22Rv1 (cell line): ENCODE results near the gene GASK1A.
A peak's percentile ranks its signal among the peaks of the same experiment; 100 is the strongest.

ENCODE experiments used
- H3K27ac ChIP-seq: fragments of 450-650 bp; 2 replicates; pipeline ENCODE4 v1.5.1; 2017
- CTCF ChIP-seq: fragments of 450-650 bp; IDR thresholded peaks from 2 replicates; pipeline ENCODE4 v1.5.1; 2017; ENCODE audit warnings: mild to moderate bottlenecking
- ZFX ChIP-seq: fragments of 450-650 bp; IDR thresholded peaks from 2 replicates; pipeline ENCODE4 v1.6.1; 2017; ENCODE audit warnings: antibody characterized with exemption, borderline replicate concordance

GASK1A gene

DNA sequence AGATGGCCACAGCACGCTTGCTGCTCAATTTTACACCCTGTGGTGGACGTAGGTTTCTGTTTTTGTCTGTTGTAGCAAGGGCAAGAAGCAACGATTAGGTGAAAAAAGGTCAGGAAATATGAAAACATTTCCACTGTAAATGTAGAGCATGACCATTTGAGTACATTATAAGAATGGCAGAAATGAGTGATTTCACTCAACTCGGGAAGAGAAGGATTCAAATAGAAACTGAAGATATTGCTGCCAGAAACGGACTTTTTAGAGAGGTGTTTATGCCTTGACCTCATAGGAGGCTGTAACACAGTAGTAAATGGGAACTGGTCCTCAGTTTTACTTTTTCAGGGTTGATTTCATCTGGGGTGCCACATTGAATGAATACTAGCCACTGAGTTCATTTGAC lies 33.1 kb upstream of the GASK1A start:
- no peak for TF ChIP-seq CTCF
- no peak for TF ChIP-seq ZFX
- no peak overlapping the region for H3K27ac ChIP-seq

DNA sequence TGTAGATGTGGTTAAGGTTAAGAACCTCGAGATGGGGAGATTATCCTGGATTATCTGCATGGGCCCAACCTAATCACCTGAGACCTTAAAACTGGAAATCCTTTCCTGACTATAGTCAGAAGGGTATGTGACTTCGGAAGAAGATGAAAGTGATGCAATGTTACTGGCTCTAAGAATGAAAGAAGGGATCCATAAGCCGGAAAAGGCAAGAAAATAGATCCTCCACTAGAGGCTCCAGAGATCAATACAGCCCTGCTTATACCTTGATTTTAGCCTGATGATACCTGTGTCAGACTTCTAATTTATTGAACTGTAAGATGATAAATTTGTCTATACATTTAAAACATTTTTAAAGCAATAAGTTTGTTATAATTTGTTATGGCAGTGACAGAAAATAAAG lies 21.5 kb upstream of the GASK1A start:
- H3K27ac ChIP-seq: no peak overlapping the region
- TF ChIP-seq CTCF (peak; percentile 29), ZFX (no peak)

DNA sequence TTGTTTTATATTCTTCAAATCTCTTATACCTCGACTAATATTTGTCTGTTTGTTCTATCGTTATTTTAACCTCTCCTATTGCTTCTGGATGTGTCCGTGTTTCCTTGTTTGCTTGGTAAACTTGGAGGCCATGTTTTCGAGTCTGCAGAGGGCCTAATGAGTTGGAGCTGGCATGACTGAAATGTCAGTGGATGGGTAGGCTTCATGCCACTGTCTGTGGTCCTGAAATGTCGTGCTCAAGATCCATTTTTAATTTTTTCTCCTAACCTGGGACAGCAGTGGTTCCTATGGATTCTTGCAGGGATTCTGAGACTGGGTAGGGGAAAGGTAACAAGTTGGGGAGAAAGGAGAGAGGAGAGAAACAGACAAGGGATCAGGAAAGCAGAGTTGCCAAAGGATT lies 18.8 kb upstream of the GASK1A start:
- TF ChIP-seq CTCF (no peak), ZFX (no peak)
- no peak overlapping the region for H3K27ac ChIP-seq

- H3K27ac ChIP-seq: no peak overlapping the region
- no peak for TF ChIP-seq ZFX
- TF ChIP-seq CTCF: no peak
These were observed 18.3 kb upstream of the GASK1A start for GRCh38 chr3:42960786-42961185.

GRCh38 chr3:42961633-42962032 lies 17.5 kb upstream of the GASK1A start:
- no peak overlapping the region for H3K27ac ChIP-seq
- TF ChIP-seq CTCF: peak; percentile 76
- TF ChIP-seq ZFX: no peak

- H3K27ac ChIP-seq: no peak overlapping the region
- TF ChIP-seq ZFX (no peak), CTCF (no peak)
These were observed 15.8 kb upstream of the GASK1A start for GRCh38 chr3:42963269-42963668.

GRCh38 chr3:42964266-42964665 lies 14.8 kb upstream of the GASK1A start:
- TF ChIP-seq ZFX (no peak), CTCF (no peak)
- no peak overlapping the region for H3K27ac ChIP-seq
